GM21619 (cell line): Measurements from ENCODE around the gene ATOH7.
A peak's percentile ranks its signal among the peaks of the same experiment; 100 is the strongest.
"Not testable (repeated sequence)": the region's sequence is repeated elsewhere in the genome, so short reads cannot be mapped to it uniquely, and the experiment has no call there.

ENCODE experiments used
- ATAC-seq: cut with Tn5 transposase; IDR thresholded peaks from one replicate; pipeline ENCODE4 v1.9.1; 2021; ENCODE audit not compliant: unreplicated experiment

Gene ATOH7

GRCh38 chr10:68238371-68238770 is 6.5 kb upstream of the ATOH7 start:
- no peak for ATAC-seq

GRCh38 chr10:68237173-68237572 is 5.3 kb upstream of the ATOH7 start:
- no peak for ATAC-seq

GRCh38 chr10:68235581-68235980 is 3.7 kb upstream of the ATOH7 start:
- ATAC-seq = no peak

- no peak for ATAC-seq
These were observed 3.2 kb upstream of the ATOH7 start for GRCh38 chr10:68235111-68235510.

GRCh38 chr10:68233046-68233445 is 1.1 kb upstream of the ATOH7 start:
- ATAC-seq = no peak

GRCh38 chr10:68231106-68231816 is 652 bp downstream of the ATOH7 start:
- peak; percentile 91 for ATAC-seq

GRCh38 chr10:68230268-68230667 is 1.6 kb downstream of the ATOH7 start:
- no peak for ATAC-seq

GRCh38 chr10:68224810-68225209 is 7.1 kb downstream of the ATOH7 start:
- ATAC-seq = no peak

- ATAC-seq = no peak
These were observed 8.3 kb downstream of the ATOH7 start for GRCh38 chr10:68223535-68224165.

- ATAC-seq = no peak
These were observed 9.5 kb downstream of the ATOH7 start for GRCh38 chr10:68222391-68222790.

GRCh38 chr10:68221196-68221595 is 10.7 kb downstream of the ATOH7 start:
- ATAC-seq = no peak

- no peak for ATAC-seq
These were observed 13.1 kb downstream of the ATOH7 start for GRCh38 chr10:68218786-68219185.

GRCh38 chr10:68212721-68213352 is 19.1 kb downstream of the ATOH7 start:
- no peak for ATAC-seq

GRCh38 chr10:68211669-68212068 is 20.2 kb downstream of the ATOH7 start:
- no peak for ATAC-seq

GRCh38 chr10:68208424-68209042 is 23.4 kb downstream of the ATOH7 start:
- ATAC-seq = peak; percentile 76

GRCh38 chr10:68202960-68203353 is 29.0 kb downstream of the ATOH7 start:
- ATAC-seq = no peak

- no peak for ATAC-seq
These were observed 35.2 kb downstream of the ATOH7 start for GRCh38 chr10:68196701-68197100.

GRCh38 chr10:68195776-68196175 is 36.1 kb downstream of the ATOH7 start:
- not testable (repeated sequence) for ATAC-seq

GRCh38 chr10:68194290-68194689 is 37.6 kb downstream of the ATOH7 start:
- ATAC-seq = no peak

- no peak for ATAC-seq
These were observed 39.8 kb downstream of the ATOH7 start for GRCh38 chr10:68192113-68192512.

GRCh38 chr10:68188835-68189234 is 43.1 kb downstream of the ATOH7 start:
- no peak for ATAC-seq

- ATAC-seq = no peak
These were observed 46.8 kb downstream of the ATOH7 start for GRCh38 chr10:68185085-68185484.
